ENCODE results near the gene ZMYND15. TPM values are rescaled to one million over a fixed set of nuclear protein-coding genes. Genes with fewer than 3 reads are reported as not detected.
A peak's percentile ranks its signal among the peaks of the same experiment; 100 is the strongest.

Gene ZMYND15
- total RNA-seq, 1 experiment from 2014 or later, result 2.8 TPM

GRCh38 chr17:4788159-4788806, 48.6 kb downstream of the ZMYND15 start:
- intact Hi-C loops (cut with micrococcal nuclease), result no loop called here
- Histone ChIP-seq H3K9ac (ENCODE audit: low read length) (peak overlapping the region; percentile 79; the same call in 1 of the 2 replicates), H3K79me2 (ENCODE audit: insufficient read depth, low read length) (peaks cover 8% of the 10 kb centered on the region; the same call in 1 of the 2 replicates), H3K4me2 (ENCODE audit: low read length) (peak overlapping the region; percentile 92), H3K27me3 (ENCODE audit: insufficient read depth, low read length) (no peaks in the 10 kb centered on the region), H3K9me2 (ENCODE audit: insufficient read depth) (no peaks in the 10 kb centered on the region), H3K4me3 (replicated peaks in 1 of 2; ENCODE audit: low read depth in 1 of 2, low read length in 2 of 2) (peak overlapping the region in 1 of 2 experiments; percentile 66; a peak in 1 of 4 replicates), H4K20me1 (ENCODE audit: insufficient read depth) (no peaks in the 10 kb centered on the region), H3K4me1 (ENCODE audit: control insufficient read depth in 1 of 2, insufficient read depth in 2 of 2, low read length in 2 of 2) (peaks cover 25 to 36% of the 10 kb centered on the region in 2 experiments), H3K27ac (ENCODE audit: low read depth, low read length) (0 out of 2 replicates have a peak overlapping the region, but pooled peaks have one; percentile 98), H3K36me3 (ENCODE audit: control insufficient read depth in 1 of 2, insufficient read depth in 2 of 2, low read length in 2 of 2) (no peaks in the 10 kb centered on the region), H2AFZ (ENCODE audit: low read depth, low read length, poor library complexity, severe bottlenecking) (no peak overlapping the region), H3K9me3 (ENCODE audit: control insufficient read depth in 1 of 2, insufficient read depth in 1 of 2, low read depth in 1 of 2, low read length in 2 of 2) (no peaks in the 10 kb centered on the region)
- ATAC-seq (no peak), DNase-seq (ENCODE audit: low read depth, low spot score) (no peak)
- POLR2A ChIA-PET, result no interaction called here
- no TSS peak for BruUV-seq (replicated peaks)
- CTCF ChIA-PET, result interaction anchor here (1.0 to 3.6 kb wide), 3 partner anchors 10 to 93 kb away, joined by 3 to 19 read pairs (median 3); no protein-coding TSS in a partner anchor
- TF ChIP-seq ZNF274 (IDR thresholded peaks at IDR 0.05; ENCODE audit: low read depth, low read length) (no peak), JUND (IDR thresholded peaks at IDR 0.05) (no peak), ELF1 (IDR thresholded peaks at IDR 0.05; ENCODE audit: borderline replicate concordance, low read depth) (no peak), POLR2AphosphoS5 (IDR thresholded peaks at IDR 0.05; ENCODE audit: low read depth, low read length) (no peak), SP1 (IDR thresholded peaks at IDR 0.05; ENCODE audit: low read depth) (no peak), EZH2phosphoT487 (IDR thresholded peaks at IDR 0.05; ENCODE audit: borderline replicate concordance) (no peak), TCF7L2 (IDR thresholded peaks at IDR 0.05; ENCODE audit: borderline replicate concordance, extremely low read depth, insufficient read depth, insufficient read length) (no peak), CEBPB (IDR thresholded peaks at IDR 0.05; ENCODE audit: low read depth) (no peak), ZFX (IDR thresholded peaks at IDR 0.05) (no peak), EGR1 (IDR thresholded peaks at IDR 0.05; ENCODE audit: low read depth) (no peak), MAX (IDR thresholded peaks at IDR 0.05) (no peak), CBX3 (IDR thresholded peaks at IDR 0.05; ENCODE audit: low read depth) (no peak)
- TF ChIP-seq, protein P1, sequence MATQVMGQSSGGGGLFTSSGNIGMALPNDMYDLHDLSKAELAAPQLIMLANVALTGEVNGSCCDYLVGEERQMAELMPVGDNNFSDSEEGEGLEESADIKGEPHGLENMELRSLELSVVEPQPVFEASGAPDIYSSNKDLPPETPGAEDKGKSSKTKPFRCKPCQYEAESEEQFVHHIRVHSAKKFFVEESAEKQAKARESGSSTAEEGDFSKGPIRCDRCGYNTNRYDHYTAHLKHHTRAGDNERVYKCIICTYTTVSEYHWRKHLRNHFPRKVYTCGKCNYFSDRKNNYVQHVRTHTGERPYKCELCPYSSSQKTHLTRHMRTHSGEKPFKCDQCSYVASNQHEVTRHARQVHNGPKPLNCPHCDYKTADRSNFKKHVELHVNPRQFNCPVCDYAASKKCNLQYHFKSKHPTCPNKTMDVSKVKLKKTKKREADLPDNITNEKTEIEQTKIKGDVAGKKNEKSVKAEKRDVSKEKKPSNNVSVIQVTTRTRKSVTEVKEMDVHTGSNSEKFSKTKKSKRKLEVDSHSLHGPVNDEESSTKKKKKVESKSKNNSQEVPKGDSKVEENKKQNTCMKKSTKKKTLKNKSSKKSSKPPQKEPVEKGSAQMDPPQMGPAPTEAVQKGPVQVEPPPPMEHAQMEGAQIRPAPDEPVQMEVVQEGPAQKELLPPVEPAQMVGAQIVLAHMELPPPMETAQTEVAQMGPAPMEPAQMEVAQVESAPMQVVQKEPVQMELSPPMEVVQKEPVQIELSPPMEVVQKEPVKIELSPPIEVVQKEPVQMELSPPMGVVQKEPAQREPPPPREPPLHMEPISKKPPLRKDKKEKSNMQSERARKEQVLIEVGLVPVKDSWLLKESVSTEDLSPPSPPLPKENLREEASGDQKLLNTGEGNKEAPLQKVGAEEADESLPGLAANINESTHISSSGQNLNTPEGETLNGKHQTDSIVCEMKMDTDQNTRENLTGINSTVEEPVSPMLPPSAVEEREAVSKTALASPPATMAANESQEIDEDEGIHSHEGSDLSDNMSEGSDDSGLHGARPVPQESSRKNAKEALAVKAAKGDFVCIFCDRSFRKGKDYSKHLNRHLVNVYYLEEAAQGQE (IDR thresholded peaks at IDR 0.05; ENCODE audit: low read depth), result no peak
- TF ChIP-seq, protein P2, sequence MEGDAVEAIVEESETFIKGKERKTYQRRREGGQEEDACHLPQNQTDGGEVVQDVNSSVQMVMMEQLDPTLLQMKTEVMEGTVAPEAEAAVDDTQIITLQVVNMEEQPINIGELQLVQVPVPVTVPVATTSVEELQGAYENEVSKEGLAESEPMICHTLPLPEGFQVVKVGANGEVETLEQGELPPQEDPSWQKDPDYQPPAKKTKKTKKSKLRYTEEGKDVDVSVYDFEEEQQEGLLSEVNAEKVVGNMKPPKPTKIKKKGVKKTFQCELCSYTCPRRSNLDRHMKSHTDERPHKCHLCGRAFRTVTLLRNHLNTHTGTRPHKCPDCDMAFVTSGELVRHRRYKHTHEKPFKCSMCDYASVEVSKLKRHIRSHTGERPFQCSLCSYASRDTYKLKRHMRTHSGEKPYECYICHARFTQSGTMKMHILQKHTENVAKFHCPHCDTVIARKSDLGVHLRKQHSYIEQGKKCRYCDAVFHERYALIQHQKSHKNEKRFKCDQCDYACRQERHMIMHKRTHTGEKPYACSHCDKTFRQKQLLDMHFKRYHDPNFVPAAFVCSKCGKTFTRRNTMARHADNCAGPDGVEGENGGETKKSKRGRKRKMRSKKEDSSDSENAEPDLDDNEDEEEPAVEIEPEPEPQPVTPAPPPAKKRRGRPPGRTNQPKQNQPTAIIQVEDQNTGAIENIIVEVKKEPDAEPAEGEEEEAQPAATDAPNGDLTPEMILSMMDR (IDR thresholded peaks at IDR 0.05 in 2 of 3, conservative IDR thresholded peaks at IDR 0.05 in 1 of 3; ENCODE audit: borderline replicate concordance in 1 of 3, insufficient read depth in 1 of 3, low read depth in 2 of 3, low read length in 2 of 3), result no peak
- RAD21 ChIA-PET (ENCODE audit: low non-redundant PET in 1 of 2, low total read pairs in 2 of 2, uncharacterized antibody in 2 of 2, unreplicated experiment in 2 of 2), result no interaction called here
